Measurements from ENCODE around the gene PGAP1.

Gene PGAP1

GRCh38 chr2:196891136-196891535, 35.4 kb downstream of the PGAP1 start:
- FAIRE-seq (no peak), DNase-seq (ENCODE audit: low spot score) (no peak)

GRCh38 chr2:196887431-196887830, 39.1 kb downstream of the PGAP1 start:
- FAIRE-seq = no peak
- DNase-seq (ENCODE audit: low spot score) = no peak

- FAIRE-seq (no peak), DNase-seq (ENCODE audit: low spot score) (no peak)
Observed at GRCh38 chr2:196884368-196884767, 42.1 kb downstream of the PGAP1 start.

GRCh38 chr2:196876364-196876763, 50.1 kb downstream of the PGAP1 start:
- FAIRE-seq (no peak), DNase-seq (ENCODE audit: low spot score) (no peak)

- DNase-seq (ENCODE audit: low spot score) (no peak), FAIRE-seq (no peak)
Observed at GRCh38 chr2:196875414-196875813, 51.1 kb downstream of the PGAP1 start.

- no peak for FAIRE-seq
- DNase-seq (ENCODE audit: low spot score) = no peak
Observed at GRCh38 chr2:196873511-196873910, 53.0 kb downstream of the PGAP1 start.

GRCh38 chr2:196854629-196855028, 71.9 kb downstream of the PGAP1 start:
- no peak for DNase-seq (ENCODE audit: low spot score)
- no peak for FAIRE-seq

- FAIRE-seq = no peak
- DNase-seq (ENCODE audit: low spot score) = no peak
Observed at GRCh38 chr2:196853301-196854087, 73.0 kb downstream of the PGAP1 start.

- FAIRE-seq (no peak), DNase-seq (ENCODE audit: low spot score) (no peak)
Observed at GRCh38 chr2:196851088-196851487, 75.4 kb downstream of the PGAP1 start.

GRCh38 chr2:196849895-196850294, 76.6 kb downstream of the PGAP1 start:
- FAIRE-seq = no peak
- DNase-seq (ENCODE audit: low spot score) = peak; percentile 18

- FAIRE-seq = no peak
- no peak for DNase-seq (ENCODE audit: low spot score)
Observed at GRCh38 chr2:196846295-196846694, 80.2 kb downstream of the PGAP1 start.

- FAIRE-seq (no peak), DNase-seq (ENCODE audit: low spot score) (no peak)
Observed at GRCh38 chr2:196845371-196845770, 81.1 kb downstream of the PGAP1 start.

- DNase-seq (ENCODE audit: low spot score) (no peak), FAIRE-seq (no peak)
Observed at GRCh38 chr2:196840171-196840570, 86.3 kb downstream of the PGAP1 start.

- no peak for FAIRE-seq
Observed at GRCh38 chr2:196839574-196839973, 86.9 kb downstream of the PGAP1 start.

GRCh38 chr2:196836440-196836839, 90.1 kb downstream of the PGAP1 start:
- no peak for DNase-seq (ENCODE audit: low spot score)
- no peak for FAIRE-seq

More at GRCh38 chr2:196839574-196839973, 86.9 kb downstream of the PGAP1 start:
- no peak for DNase-seq (ENCODE audit: low spot score)

GRCh38 chr2:196830701-196831100, 95.8 kb downstream of the PGAP1 start:
- DNase-seq (ENCODE audit: low spot score) (no peak), FAIRE-seq (no peak)

- FAIRE-seq (no peak), DNase-seq (ENCODE audit: low spot score) (no peak)
Observed at GRCh38 chr2:196827356-196827755, 99.2 kb downstream of the PGAP1 start.

- FAIRE-seq (no peak), DNase-seq (ENCODE audit: low spot score) (no peak)
Observed at GRCh38 chr2:196823750-196824522, 102.6 kb downstream of the PGAP1 start.

GRCh38 chr2:196821195-196821594, 105.3 kb downstream of the PGAP1 start:
- FAIRE-seq (no peak), DNase-seq (ENCODE audit: low spot score) (no peak)

- FAIRE-seq (no peak), DNase-seq (ENCODE audit: low spot score) (no peak)
Observed at GRCh38 chr2:196809260-196809659, 117.2 kb downstream of the PGAP1 start, which contains the start of gene C2orf66. TSS of gene C2orf66 (minus strand) at chr2:196809355. CDS start at chr2:196809336, 19 bp downstream.

GRCh38 chr2:196808083-196808665, 118.3 kb downstream of the PGAP1 start:
- FAIRE-seq (no peak), DNase-seq (ENCODE audit: low spot score) (no peak)

GRCh38 chr2:196804381-196804780, 122.1 kb downstream of the PGAP1 start:
- FAIRE-seq = no peak
- DNase-seq (ENCODE audit: low spot score) = no peak

All from urothelium cell line (cell line).